Measurements from ENCODE around the gene KLHL9.
"Not testable (repeated sequence)": the region's sequence is repeated elsewhere in the genome, so short reads cannot be mapped to it uniquely, and the experiment has no call there.

Gene KLHL9

GRCh38 chr9:21334701-21335632 is at the start of gene KLHL9:
KLHL9 (minus strand) TSS chr9:21335404; CDS start chr9:21334859, 545 bp downstream.
- in situ Hi-C loops (cut with MboI; ENCODE audit: low sequenced_read_pairs): loop anchor here (25.0 kb wide), 1 partner anchor 102 kb away; the partner anchor contains the start of gene IFNA1

DNA sequence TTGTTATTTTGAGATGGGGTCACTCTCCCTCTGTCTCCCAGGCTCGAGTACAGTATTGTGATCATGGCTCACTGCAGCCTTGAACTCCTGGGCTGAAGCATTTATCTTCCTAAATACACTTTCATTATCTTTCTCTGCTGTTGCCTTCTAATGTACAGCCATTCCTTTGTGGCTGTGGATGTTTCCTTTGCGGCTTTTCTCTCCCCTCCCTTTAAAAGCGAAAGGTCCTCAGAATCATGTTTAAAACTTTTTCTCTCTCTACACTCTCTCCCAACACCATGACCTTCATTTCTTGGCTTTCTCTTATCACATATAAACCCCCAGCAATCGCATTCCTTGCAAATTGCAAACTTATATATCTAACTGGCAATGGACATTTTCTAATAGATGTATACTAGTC is 48.4 kb upstream of the KLHL9 start:
- in situ Hi-C loops (cut with MboI; ENCODE audit: low sequenced_read_pairs): no loop called here

DNA sequence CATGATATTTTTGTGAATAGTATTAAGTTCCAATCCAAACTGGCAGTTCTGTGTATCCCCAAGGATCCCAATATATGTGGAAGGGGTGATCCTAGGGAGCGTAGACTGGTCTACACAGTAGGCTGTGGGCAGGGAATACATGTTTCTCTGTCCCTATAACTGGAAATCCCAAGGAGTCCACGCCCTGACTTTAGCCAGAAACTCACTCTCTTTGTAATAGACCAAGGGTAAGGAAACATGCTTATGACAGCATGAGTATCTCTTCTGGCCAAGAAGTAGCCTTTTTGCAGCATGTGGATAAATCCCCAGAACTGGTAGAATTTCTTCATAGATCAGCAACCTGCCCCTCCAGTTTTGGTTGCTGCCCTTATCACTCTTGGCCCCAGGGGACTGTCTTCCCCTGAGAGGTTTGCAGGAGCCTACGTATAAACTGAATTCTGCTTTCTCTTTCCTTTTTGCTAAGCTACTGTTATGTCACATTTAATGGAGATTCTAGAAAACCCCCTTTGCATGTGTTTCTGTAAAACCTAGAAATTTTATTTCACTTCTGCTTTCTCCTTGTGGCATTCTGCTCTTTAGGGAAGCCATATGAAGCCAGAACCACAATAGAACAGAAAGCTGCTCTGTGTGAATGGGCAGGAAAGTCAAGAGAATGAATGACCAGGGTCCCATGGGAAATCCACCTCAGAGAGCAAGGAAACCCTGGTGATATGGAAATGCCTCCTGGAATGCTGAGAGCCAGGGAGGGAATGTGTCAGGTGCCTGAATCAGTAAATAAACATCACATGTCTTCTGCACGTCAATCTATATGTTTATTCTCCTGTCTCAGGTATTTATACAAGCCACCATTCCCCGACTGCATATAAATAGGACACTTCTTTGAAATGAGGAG is 46.5 kb upstream of the KLHL9 start:
- in situ Hi-C loops (cut with MboI; ENCODE audit: low sequenced_read_pairs): no loop called here

DNA sequence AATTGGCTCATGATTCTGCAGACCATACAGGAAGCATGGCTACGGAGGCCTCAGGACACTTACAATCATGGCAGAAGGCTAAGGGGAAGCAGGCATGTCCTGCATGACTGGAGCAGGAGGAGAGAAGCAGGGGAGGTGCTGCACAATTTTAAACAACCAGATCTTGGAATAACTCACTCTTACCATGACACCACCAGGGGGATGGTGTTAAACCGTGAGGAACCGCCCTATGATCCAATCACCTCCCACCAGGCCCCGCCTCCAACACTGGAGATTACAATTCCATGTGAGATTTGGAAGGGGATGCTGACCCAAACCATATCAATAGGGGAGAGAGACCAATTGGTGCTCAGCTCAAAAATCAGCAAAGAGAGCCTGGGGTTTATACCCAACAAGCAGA is 36.3 kb upstream of the KLHL9 start:
- in situ Hi-C loops (cut with MboI; ENCODE audit: low sequenced_read_pairs): not testable (repeated sequence)

DNA sequence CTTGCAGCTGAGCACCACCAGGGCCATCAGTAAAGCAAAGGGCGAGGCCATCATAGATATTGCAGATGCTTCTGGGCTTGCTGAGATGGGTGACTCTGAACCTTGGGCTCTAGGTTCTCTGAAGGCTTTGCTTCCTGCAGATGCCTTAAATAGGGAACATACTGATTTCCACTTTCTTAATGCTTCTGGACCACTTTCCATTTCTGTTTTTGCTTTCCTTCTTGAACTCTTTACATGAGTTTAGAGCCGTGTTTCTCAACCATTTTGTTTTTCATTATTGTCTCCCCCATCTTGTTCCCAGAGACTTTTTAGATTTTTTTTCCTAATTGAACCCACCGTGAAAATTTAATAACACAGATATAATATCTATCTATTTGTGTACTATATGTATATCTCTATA is 32.8 kb upstream of the KLHL9 start, which contains the start of gene IFNA13:
TSS of gene IFNA13 (minus strand) at position 101 of the 400 bp plus-strand sequence. CDS start at position 54, 47 bp downstream.
- in situ Hi-C loops (cut with MboI; ENCODE audit: low sequenced_read_pairs): no loop called here

DNA sequence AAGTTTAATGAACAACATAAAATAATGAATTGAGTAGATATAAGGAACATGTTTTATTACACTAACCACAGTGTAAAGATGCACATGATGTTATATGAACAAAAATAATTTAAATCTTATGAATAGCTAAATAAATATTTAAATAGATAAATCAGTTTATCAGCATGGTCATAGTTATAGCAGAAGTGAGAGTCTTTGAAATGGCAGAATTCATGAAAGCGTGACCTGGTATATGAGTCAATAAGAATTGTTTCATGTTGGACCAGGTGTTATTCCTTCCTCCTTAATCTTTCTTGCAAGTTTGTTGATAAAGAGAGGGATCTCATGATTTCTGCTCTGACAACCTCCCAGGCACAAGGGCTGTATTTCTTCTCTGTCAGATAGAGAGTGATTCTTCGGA is 32.0 kb upstream of the KLHL9 start:
- in situ Hi-C loops (cut with MboI; ENCODE audit: low sequenced_read_pairs): not testable (repeated sequence)

DNA sequence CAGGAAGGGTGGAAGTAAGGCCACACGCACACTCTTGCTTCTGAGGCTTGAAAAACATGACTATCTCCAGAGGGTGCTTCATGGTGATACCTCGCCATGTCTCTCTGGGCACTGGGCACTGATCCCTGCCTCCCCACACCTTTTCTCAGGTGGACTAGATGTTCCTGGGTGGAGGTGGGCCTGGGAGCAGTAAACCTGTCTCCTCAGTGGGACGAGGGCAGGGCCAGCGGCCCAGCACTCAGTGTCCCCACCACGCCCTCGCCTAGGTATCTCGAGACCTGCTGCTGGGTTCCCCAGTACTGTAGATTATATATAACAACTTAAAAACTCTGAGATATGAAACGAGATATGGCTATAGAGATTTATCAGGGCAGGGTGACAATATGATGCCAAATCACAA is 27.1 kb upstream of the KLHL9 start:
- in situ Hi-C loops (cut with MboI; ENCODE audit: low sequenced_read_pairs): no loop called here

- in situ Hi-C loops (cut with MboI; ENCODE audit: low sequenced_read_pairs): no loop called here
Observed at GRCh38 chr9:21357479-21358460, 22.6 kb upstream of the KLHL9 start.

DNA sequence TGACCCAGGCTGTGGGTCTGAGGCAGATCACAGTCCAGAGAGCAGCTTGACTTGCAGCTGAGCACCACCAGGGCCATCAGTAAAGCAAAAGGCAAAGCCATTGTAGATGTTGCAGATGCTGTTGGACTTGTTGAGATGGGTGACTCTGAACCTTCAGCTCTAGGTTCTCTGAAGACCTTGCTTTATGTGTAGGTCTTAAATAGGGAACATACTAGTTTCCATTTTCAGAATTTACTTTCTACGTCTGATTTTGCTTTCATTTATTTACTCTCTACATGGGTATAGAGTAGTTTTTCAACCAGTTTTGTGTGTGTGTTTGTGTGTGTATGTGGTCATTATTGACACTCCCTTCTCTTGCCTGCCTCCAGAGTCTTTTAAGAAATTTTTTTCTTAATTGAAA is 15.6 kb upstream of the KLHL9 start, which contains the start of gene IFNA6:
TSS of gene IFNA6 (minus strand) at position 101 of the 400 bp plus-strand sequence. CDS start at position 101, 0 bp downstream.
- in situ Hi-C loops (cut with MboI; ENCODE audit: low sequenced_read_pairs): no loop called here

- in situ Hi-C loops (cut with MboI; ENCODE audit: low sequenced_read_pairs): loop anchor here (25.0 kb wide), 1 partner anchor 89 kb away; the partner anchor contains the start of gene IFNA1
Observed at GRCh38 chr9:21348430-21348970, 13.3 kb upstream of the KLHL9 start.

DNA sequence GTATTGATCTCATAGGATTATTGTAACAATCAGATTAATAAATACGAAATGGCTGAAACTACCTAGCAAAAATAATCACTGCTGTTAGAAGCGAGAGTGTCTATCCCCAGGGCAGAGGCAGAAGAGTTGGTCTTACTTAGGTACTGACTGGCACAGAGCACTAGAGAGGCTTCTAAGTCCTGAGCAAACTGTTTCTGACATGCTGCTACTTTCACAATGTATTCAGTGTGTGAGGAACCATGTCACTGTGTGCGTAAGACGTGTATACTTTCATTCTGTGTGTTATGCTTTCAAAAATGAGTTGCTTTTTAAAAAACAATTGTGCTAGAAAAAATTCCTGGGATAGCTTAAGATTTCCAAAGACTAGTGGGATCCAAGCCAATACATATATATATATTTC is 5.5 kb upstream of the KLHL9 start:
- in situ Hi-C loops (cut with MboI; ENCODE audit: low sequenced_read_pairs): loop anchor here (25.0 kb wide), 1 partner anchor 97 kb away; the partner anchor contains the start of gene IFNA1

- in situ Hi-C loops (cut with MboI; ENCODE audit: low sequenced_read_pairs): loop anchor here (25.0 kb wide), 1 partner anchor 101 kb away; the partner anchor contains the start of gene IFNA1
Observed at GRCh38 chr9:21336457-21336856, 1.3 kb upstream of the KLHL9 start.

DNA sequence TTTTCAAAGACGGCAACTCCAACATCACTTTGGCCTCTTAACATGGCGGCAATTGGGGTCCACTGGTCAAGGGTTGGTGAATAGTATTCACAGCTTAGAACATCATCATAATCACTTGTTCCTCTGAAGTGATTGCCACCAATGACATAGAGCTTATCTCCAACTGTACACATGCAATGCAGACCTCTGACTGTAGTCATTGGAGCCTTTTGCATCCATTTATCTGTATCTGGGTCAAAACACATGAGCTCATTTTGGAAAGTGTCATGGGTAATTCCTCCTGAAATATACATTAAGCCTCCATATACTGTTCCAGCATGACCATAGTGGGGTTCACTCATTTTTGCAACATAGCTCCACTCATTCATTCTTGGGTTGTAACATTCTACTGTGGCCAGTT is 2.0 kb downstream of the KLHL9 start:
- in situ Hi-C loops (cut with MboI; ENCODE audit: low sequenced_read_pairs): loop anchor here (25.0 kb wide), 1 partner anchor 104 kb away; the partner anchor contains the start of gene IFNA1

- in situ Hi-C loops (cut with MboI; ENCODE audit: low sequenced_read_pairs): loop anchor here (25.0 kb wide), 1 partner anchor 105 kb away; the partner anchor contains the start of gene IFNA1
Observed at GRCh38 chr9:21331676-21332402, 3.4 kb downstream of the KLHL9 start.

DNA sequence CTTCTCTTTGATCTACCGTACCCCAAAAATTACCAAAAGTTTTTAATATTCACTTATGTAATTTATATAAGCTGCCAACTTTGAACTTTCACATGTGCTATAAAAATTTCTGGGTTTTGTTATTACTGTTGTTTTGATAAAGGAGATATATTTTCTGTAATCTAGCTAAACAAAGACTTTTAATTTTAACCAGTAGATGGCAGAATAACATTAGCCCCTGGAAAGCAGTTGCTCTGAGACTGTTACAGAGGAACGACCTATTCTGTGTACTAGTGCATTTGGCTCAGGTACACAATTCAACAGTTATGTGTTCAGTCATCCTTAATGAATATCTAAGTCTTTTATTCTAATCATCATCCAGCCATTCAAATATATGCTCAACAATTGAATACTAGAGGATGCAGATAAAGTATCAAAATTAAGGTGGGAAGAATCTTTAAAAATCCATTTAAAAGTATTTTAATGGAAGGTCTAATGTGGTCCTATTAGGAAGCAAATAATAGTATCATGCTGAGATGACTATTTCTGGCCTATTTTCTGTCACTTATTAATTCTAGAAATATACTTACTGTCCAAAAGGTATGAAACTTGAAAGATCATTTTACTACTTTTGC is 8.6 kb downstream of the KLHL9 start:
- in situ Hi-C loops (cut with MboI; ENCODE audit: low sequenced_read_pairs): loop anchor here (25.0 kb wide), 1 partner anchor 111 kb away; the partner anchor contains the start of gene IFNA1

GRCh38 chr9:21324047-21324446 is 11.2 kb downstream of the KLHL9 start:
- in situ Hi-C loops (cut with MboI; ENCODE audit: low sequenced_read_pairs): loop anchor here (25.0 kb wide), 1 partner anchor 463 kb away; no protein-coding TSS in a partner anchor

DNA sequence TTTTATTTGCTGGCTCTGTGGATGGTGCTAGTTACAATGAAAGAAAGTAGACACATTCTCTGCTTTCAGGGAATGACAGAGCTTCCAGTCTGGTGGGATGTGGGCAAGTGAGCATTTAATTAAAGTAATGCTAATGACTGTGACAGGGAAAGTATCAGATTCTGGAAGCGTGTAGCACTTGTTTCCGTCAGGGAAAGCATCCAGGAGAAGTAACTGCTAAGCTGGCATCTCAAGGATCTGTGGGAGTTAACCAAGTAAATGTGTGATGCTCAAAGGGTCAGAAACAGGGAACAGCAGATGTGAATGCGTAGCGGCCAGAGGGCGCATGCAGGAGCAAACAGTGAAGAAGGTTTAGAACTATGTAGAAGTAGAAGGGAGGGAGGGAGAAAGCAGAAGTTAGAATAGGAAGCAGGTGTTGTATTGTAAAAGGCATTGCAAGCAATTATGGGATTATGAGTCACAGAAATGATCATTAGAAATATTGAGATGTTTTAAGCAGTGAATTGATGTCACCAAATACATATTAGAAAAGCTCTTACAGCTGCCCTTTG is 12.2 kb downstream of the KLHL9 start:
- in situ Hi-C loops (cut with MboI; ENCODE audit: low sequenced_read_pairs): loop anchor here (25.0 kb wide), 1 partner anchor 464 kb away; no protein-coding TSS in a partner anchor

- in situ Hi-C loops (cut with MboI; ENCODE audit: low sequenced_read_pairs): loop anchor here (25.0 kb wide), 1 partner anchor 467 kb away; no protein-coding TSS in a partner anchor
Observed at GRCh38 chr9:21320465-21320864, 14.7 kb downstream of the KLHL9 start.

Measured in HL-60/S4 treated with retinoic acid at 250 ng/mL for 4 days and 3 days (cell line).